NCI-H774 (cell line): ENCODE results near the gene SMIM1.
"Not testable (repeated sequence)": the region's sequence is repeated elsewhere in the genome, so short reads cannot be mapped to it uniquely, and the experiment has no call there.

Experiments
- DNase-seq: peaks from one replicate; lab custom pipeline; 2025; lab: John Stamatoyannopoulos, UW

The SMIM1 gene

DNA sequence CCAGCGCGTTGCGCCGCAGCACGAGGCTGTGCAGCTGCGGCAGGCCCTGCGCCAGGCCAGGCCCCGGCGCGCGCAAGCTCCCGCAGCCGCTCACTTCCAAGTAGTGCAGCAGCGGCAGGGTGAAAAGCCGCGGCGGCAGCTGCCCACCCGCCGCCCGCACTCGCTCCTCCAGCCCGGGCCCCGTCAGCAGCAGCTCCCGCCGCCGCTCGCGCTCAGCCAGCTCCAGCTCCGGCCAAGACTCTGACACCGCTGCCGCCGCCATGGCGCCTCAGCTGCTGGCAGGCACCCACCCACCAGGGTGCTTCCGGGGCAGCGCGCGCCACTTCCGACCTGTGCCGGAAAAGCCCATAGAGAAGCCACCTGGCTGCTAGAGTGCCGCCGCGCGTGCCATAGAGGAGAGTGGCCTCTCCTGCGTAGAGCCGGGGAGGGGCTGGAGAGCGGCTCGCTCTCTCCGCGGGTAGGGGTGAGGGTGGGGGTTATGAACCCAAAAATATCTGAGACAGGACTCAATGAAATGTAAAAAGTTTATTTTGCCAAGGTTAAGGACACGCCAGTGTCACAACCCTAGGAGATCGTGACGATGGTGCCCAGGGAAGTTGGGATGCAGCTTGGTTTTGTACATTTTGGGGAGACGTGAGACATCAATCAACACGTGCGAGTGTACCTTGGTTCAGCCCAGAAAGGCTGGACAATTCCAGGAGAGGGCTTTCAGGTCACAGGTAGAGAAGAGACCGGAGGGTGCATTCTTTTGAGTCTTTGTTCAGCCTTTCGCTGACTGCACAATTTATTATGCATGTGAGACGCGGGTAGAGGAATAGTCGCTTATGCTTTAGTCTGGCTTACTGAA, 23.9 kb downstream of the SMIM1 start, which contains the start of gene LRRC47:
Gene LRRC47 (minus strand): TSS at position 284 of the 847 bp plus-strand sequence. CDS start 22 bp downstream, at position 262.
- DNase-seq, result peak; percentile 75

DNA sequence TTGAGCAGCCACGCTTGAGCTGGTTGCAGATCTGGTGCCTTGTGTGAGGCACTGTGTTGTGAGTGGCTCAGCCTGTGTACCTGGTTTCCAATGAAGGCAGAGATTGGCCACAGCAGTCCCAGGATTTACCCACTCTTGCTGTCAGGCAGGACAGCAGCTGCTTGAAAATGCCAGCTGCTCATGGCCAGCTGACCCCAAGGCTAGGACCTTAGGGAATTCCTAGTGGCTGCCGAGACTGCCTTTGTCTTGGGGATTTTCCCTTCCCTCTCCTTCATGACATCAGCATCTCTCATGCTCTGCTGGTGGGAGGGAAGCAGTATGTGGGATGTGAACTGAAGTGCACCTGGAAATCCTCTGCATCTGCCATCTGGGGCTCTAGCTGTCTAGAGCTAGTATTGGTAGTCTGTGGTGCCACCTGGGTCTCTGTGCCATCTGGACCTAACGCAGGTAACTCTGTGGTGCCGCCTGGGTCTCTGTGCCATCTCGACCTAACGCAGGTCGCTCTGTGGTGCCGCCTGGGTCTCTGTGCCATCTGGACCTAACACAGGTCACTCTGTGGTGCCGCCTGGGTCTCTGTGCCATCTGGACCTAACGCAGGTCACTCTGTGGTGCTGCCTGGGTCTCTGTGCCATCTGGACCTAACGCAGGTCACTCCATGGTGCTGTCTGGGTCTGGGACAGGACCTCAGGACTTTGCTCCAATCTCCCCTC, 27.6 kb downstream of the SMIM1 start:
- no peak for DNase-seq

DNA sequence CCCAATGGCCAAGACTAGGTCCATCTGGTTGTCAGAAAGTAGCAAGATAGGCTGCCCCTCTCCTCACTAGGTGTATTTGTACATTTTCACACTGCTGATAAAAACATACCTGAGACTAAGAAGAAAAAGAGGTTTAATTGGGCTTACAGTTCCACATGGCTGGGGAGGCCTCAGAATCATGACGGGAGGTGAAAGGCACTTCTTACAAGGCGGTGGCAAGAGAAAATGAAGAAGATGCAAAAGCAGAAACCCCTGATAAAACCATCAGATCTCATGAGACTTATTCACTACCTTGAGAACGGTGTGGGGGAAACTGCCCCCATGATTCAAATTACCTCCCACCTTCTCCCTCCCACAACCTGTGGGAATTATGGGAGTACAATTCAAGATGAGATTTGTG, 28.2 kb downstream of the SMIM1 start:
- DNase-seq, result not testable (repeated sequence)

DNA sequence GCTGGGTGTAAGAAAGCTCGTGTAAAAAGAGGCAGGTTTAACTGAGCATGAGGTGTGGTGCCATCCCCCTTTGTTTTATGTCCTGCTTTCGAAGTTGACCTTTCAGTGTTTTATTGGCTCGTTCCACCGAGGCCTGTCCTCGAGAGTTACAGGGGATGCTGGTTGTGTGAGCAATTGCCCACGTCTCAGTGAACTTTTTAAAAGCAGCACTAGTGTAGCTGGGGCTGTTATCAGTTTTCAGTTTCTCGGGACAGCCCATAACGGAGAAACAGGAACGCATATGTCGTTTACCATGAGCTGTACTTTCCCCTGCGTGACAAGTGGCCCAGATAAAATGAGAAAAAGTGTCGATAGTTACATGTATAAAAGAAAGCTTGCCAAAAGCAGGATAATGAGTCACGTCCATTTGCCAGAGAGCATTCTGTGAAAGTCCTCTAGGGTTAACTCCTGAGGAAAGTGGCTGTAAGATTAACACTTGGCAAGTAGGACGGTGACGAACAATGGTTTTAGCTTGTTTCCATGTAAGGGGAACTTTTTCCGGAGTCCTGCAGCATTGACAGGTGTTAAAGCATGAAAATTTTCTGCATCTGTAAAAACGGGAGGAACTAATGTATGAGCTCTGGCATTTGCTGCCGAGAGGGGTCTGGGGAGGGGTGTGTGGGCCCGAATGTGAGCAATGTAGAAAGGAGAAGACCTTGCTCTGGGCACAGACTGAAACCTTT, 31.5 kb downstream of the SMIM1 start:
- no peak for DNase-seq

DNA sequence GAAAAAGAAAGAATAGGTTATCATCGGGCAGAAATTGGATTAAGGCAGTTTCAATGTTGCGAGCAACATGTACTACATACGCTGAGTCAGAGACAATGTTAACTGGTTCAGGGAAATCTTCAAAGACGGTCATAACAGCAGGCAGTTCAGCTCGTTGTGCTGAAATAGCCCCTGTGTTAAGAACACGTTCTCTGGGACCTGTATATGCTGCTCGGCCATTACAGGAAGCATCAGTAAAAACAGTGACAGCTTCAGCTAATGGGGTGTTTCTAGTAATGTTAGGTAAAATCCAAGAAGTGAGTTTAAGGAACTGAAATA, 32.0 kb downstream of the SMIM1 start:
- not testable (repeated sequence) for DNase-seq

- no peak for DNase-seq
Observed at GRCh38 chr1:3805038-3805437, 32.5 kb downstream of the SMIM1 start.

DNA sequence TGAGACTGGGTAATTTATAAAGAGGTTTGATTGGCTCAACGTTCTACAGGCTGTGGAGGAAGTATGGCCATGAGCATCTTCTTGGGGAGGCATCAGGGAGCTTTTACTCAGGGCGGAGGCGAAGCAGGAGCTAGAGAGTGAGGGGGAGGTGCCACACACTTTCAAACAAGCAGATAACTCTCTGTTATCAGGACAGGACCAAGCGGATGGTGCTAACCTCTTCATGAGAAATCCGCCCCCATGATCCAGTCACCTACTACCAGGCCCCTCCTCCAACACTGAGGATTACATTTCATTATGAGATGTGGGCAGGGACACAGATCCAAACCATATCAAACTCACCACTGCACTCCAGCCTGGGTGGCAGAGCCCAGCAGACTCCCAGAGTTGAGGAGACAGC, 35.2 kb downstream of the SMIM1 start:
- DNase-seq, result no peak

GRCh38 chr1:3809680-3810079, 37.1 kb downstream of the SMIM1 start:
- DNase-seq, result no peak

GRCh38 chr1:3810149-3810761, 37.7 kb downstream of the SMIM1 start:
- DNase-seq, result not testable (repeated sequence)

DNA sequence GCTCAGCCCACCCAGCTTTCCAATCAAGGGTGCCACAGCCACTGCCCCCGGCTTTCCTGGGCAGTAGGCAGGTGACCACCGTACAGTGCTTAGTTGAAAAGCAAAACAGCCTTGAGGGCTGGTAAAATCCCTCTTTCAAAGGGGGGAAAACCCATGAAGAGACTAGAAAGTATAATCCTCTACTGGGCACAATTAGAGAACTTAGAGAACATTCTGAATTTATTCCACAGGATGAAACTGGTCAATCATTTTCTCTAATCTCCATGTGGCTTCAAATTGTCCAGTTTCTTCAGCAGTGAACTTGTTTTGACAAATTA, 39.0 kb downstream of the SMIM1 start:
- no peak for DNase-seq

DNA sequence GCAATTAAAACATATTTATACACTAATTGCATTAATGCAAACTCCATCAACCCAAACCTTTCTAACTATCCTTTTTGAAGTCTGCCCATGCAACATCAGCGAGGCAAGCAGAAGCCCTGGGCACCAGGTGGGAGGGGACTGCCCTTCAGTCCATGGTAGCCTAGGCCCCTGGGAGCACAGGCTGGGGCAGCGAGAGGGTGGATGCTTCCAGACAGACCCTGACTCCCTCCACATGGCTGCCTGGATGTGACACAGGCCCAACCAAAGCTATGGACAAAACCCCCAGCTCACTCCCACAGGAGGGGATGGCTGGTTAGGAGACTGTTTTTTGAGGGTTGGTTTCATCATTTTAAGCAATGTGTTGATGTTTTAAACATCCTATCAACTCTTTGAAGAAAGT, 41.5 kb downstream of the SMIM1 start:
- no peak for DNase-seq

GRCh38 chr1:3814771-3815561, 42.4 kb downstream of the SMIM1 start:
- DNase-seq, result no peak

GRCh38 chr1:3816331-3817137, 44.0 kb downstream of the SMIM1 start:
- DNase-seq, result no peak

DNA sequence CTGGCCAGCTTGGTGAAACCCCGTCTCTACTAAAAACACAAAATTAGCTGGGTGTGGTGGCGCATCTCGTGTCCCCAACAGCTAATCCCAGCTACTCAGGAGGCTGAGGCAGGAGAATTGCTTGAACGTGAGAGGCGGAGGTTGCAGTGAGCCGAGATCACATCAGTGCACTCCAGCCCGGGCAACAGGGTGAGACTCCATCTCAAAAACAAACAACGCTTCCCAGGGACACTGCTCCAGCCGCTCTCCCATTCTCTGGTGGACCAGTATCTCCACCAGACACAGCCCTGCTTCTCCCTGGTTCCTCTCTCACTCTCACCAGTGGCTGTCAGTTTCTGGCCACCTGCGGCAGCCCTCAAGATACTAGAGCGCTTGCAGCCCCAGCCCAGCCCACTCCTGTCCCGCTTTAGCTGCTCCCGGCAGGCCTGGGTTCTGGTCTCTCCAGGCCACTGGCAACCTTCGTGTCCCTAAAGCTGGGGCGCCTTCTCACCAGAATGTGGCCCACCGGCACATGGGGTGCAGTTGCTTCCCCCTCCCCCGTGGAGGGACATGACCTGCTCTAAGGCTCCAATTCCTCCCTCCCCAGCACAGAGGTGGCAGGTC, 44.7 kb downstream of the SMIM1 start:
- DNase-seq, result no peak

DNA sequence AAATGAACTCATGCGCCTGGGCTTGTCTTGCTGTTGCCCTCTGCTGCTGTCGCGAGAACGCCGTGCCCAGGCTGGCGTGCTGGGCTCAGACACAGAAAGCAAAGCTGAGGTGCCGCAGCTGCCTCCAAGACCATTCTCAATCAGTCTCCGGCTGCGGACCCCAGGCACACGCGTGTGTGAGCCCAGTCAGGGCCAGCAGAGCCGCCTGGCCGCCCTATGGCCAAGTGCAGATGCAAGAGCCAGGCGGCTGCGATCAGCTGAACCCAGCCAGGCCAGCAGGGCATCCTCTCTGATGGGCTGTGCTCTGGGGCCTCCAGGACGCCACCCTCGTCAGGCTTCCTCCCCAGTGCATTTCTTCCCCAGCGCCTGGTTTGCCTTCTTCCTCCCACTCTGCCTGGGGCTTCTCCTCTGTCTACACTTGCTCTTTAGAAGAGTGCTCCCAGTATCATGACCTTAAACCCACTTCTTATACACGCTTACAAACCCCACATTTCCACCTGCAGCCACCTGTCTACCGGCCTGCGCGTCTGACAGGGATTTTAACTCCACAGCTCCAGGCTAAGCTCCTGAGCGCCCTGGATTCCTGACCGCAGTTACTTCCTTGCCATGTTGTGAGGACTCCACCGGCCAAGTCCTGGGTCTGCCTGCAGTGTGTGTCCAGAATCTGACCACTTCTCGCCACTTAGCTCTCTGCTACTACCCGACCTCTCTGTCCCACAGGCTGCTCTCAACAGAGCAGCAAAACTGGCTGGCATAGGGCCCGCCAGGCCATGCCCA, 45.5 kb downstream of the SMIM1 start:
- DNase-seq, result no peak

DNA sequence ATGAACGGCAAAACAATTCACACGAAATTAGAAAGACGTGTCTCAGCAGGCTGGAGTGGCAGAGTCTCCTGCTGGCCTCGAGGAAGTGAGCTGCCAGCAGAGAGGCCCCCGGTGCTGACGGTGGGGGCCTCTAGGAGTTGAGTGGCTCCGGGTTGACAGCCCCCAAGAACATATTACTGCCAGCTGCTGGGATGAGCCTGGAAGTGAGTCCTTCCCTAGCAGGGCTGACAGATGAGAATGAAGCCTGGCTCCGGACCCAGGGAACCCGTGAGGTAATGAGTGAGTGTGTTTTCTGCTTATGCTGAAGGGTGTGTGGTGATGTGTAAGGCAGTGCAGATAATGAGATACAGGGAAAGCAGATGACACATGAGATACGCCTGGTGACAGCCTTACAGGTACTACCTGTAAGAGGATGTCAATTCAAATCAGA, 47.2 kb downstream of the SMIM1 start:
- DNase-seq, result no peak

- DNase-seq, result no peak
Observed at GRCh38 chr1:3820316-3820715, 47.8 kb downstream of the SMIM1 start.

- DNase-seq, result no peak
Observed at GRCh38 chr1:3821004-3821403, 48.5 kb downstream of the SMIM1 start.

GRCh38 chr1:3821447-3821846, 48.9 kb downstream of the SMIM1 start:
- no peak for DNase-seq

- DNase-seq, result no peak
Observed at GRCh38 chr1:3821908-3822307, 49.4 kb downstream of the SMIM1 start.
